Loucy (cell line): ENCODE data around the gene GSC.

Source experiments
- H2AFZ ChIP-seq: fragments of 200-600 bp; sonication (generic); 2 replicates; pipeline ENCODE4 v1.6.0; 2016; ENCODE audit warnings: antibody characterized with exemption, mild to moderate bottlenecking, low read length, moderate library complexity
- H3F3A ChIP-seq: fragments of 200-600 bp; 2 replicates; pipeline ENCODE4 v1.6.0; 2016; ENCODE audit warnings: antibody characterized with exemption, low read depth, mild to moderate bottlenecking
- H3K27me3 ChIP-seq: fragments of 200-600 bp; sonication (generic); 2 replicates; pipeline ENCODE4 v1.6.1; 2014; ENCODE audit warnings: low read length, mild to moderate bottlenecking; ENCODE audit not compliant: insufficient read depth, poor library complexity, severe bottlenecking
- H3K36me3 ChIP-seq: fragments of 200-600 bp; sonication (generic); 2 replicates; pipeline ENCODE4 v1.6.1; 2016; ENCODE audit warnings: low read length; ENCODE audit not compliant: insufficient read depth
- H3K4me1 ChIP-seq: fragments of 200-600 bp; sonication (generic); 2 replicates; pipeline ENCODE4 v1.5.1; 2014; ENCODE audit warnings: low read length, mild to moderate bottlenecking; ENCODE audit not compliant: insufficient read depth, poor library complexity, severe bottlenecking
- H3K4me2 ChIP-seq: fragments of 200-600 bp; sonication (generic); 2 replicates; pipeline ENCODE4 v1.6.0; 2014; ENCODE audit warnings: antibody characterized with exemption, low read length, low read depth, mild to moderate bottlenecking; ENCODE audit not compliant: poor library complexity, severe bottlenecking
- H3K4me3 ChIP-seq: fragments of 200-600 bp; sonication (generic); 2 replicates; pipeline ENCODE4 v1.5.1; 2014; ENCODE audit warnings: low read length, mild to moderate bottlenecking, mixed read lengths; ENCODE audit not compliant: poor library complexity, severe bottlenecking
- H3K79me2 ChIP-seq: fragments of 200-600 bp; sonication (generic); 2 replicates; pipeline ENCODE4 v1.6.1; 2014; ENCODE audit warnings: low read length; ENCODE audit not compliant: insufficient read depth
- H3K9ac ChIP-seq: fragments of 200-600 bp; sonication (generic); 2 replicates; pipeline ENCODE4 v1.6.0; 2014; ENCODE audit warnings: mild to moderate bottlenecking, low read depth, low read length, moderate library complexity; ENCODE audit not compliant: poor library complexity, severe bottlenecking
- H3K9me2 ChIP-seq: fragments of 200-600 bp; sonication (generic); replicated peaks from 2 replicates; pipeline ENCODE4 v1.6.1; 2016; ENCODE audit warnings: low read depth, low read length, mixed read lengths
- H3K9me3 ChIP-seq: fragments of 200-600 bp; sonication (generic); 2 replicates; pipeline ENCODE4 v1.6.1; 2014; ENCODE audit warnings: mild to moderate bottlenecking, antibody characterized with exemption, low read length, low read depth; ENCODE audit not compliant: insufficient read depth
- H4K20me1 ChIP-seq: fragments of 200-600 bp; sonication (generic); 2 replicates; pipeline ENCODE4 v1.6.0; 2014; ENCODE audit warnings: antibody characterized with exemption, low read length, mild to moderate bottlenecking; ENCODE audit not compliant: insufficient read depth, poor library complexity, severe bottlenecking
- EZH2phosphoT487 ChIP-seq: fragments of 200-600 bp; IDR thresholded peaks from 2 replicates; pipeline ENCODE4 v1.6.1; 2018; ENCODE audit warnings: antibody characterized with exemption, mild to moderate bottlenecking, moderate library complexity, borderline replicate concordance
- TF ChIP-seq, protein P1 (sequence below): fragments of 200-600 bp; sonication (generic); conservative IDR thresholded peaks from 2 replicates; pipeline ENCODE4 v1.5.1; 2014; ENCODE audit warnings: mild to moderate bottlenecking, antibody characterized with exemption, low read length

The GSC gene

GRCh38 chr14:94787655-94788054 lies 17.7 kb upstream of the GSC start:
- no peaks in the 10 kb centered on the region for H3K4me1 ChIP-seq
- H3K4me3 ChIP-seq = no peak overlapping the region
- no peaks in the 10 kb centered on the region for H3F3A ChIP-seq
- TF ChIP-seq, protein P1, sequence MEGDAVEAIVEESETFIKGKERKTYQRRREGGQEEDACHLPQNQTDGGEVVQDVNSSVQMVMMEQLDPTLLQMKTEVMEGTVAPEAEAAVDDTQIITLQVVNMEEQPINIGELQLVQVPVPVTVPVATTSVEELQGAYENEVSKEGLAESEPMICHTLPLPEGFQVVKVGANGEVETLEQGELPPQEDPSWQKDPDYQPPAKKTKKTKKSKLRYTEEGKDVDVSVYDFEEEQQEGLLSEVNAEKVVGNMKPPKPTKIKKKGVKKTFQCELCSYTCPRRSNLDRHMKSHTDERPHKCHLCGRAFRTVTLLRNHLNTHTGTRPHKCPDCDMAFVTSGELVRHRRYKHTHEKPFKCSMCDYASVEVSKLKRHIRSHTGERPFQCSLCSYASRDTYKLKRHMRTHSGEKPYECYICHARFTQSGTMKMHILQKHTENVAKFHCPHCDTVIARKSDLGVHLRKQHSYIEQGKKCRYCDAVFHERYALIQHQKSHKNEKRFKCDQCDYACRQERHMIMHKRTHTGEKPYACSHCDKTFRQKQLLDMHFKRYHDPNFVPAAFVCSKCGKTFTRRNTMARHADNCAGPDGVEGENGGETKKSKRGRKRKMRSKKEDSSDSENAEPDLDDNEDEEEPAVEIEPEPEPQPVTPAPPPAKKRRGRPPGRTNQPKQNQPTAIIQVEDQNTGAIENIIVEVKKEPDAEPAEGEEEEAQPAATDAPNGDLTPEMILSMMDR = no peak
- no peak for TF ChIP-seq EZH2phosphoT487
- H3K9me2 ChIP-seq = no peaks in the 10 kb centered on the region
- H3K27me3 ChIP-seq = no peaks in the 10 kb centered on the region
- no peaks in the 10 kb centered on the region for H4K20me1 ChIP-seq
- no peak overlapping the region for H2AFZ ChIP-seq
- H3K9me3 ChIP-seq = no peaks in the 10 kb centered on the region
- H3K79me2 ChIP-seq = no peaks in the 10 kb centered on the region
- no peak overlapping the region for H3K9ac ChIP-seq
- no peak overlapping the region for H3K4me2 ChIP-seq
- no peaks in the 10 kb centered on the region for H3K36me3 ChIP-seq

- Histone ChIP-seq H3K27me3 (no peaks in the 10 kb centered on the region), H3F3A (no peaks in the 10 kb centered on the region), H3K36me3 (no peaks in the 10 kb centered on the region), H3K4me2 (no peak overlapping the region), H3K9me2 (no peaks in the 10 kb centered on the region), H2AFZ (no peak overlapping the region), H3K79me2 (no peaks in the 10 kb centered on the region), H3K9ac (no peak overlapping the region), H3K4me3 (no peak overlapping the region), H3K9me3 (no peaks in the 10 kb centered on the region), H4K20me1 (no peaks in the 10 kb centered on the region), H3K4me1 (no peaks in the 10 kb centered on the region)
- TF ChIP-seq, protein P1 = no peak
- no peak for TF ChIP-seq EZH2phosphoT487
Measured at GRCh38 chr14:94787092-94787491, 17.2 kb upstream of the GSC start.

DNA sequence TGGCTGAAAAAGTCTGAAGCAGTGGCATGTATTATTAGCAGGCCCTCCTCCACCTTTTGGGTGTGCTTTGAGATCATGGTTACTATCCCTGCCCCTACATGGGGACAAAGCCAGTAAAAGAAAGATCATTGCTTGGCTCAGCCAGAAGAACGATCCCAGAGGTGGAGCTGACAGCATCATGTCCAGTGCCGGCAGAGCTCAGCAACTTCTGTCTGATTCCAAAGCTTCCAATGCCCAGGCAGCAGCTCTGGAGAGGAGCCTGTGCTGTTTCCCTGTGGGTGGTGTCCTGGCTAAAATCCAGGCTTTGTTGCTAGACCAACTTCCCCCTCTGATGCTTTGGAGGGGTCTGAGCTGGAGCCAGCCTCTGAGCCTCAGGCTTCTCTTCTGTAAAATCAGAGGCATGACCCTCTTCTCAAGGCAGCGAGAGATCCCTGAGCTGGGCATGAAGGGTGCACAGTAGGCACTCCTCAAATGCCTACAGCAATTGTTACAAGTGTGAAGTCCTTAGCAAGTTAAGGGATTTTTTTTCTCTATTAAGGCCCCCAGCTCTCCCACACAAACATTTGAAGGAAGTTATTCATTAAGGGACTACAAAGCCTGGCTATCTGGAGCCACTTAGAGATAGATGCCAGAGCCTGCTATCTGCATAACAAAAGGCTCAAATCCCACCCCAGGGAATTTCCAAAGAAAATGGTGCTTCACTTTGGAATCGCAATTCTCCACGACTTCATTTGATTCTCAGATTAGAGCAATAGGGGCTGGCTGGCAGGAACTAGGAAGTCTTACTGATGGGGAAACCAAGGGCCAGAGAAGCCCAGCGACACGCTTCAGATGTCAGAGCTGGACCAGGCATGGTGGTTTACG lies 10.9 kb upstream of the GSC start:
- H3K4me3 ChIP-seq = no peak overlapping the region
- TF ChIP-seq, protein P1 = no peak
- TF ChIP-seq EZH2phosphoT487 = no peak
- no peaks in the 10 kb centered on the region for H3K4me1 ChIP-seq
- no peaks in the 10 kb centered on the region for H3K36me3 ChIP-seq
- no peaks in the 10 kb centered on the region for H4K20me1 ChIP-seq
- no peak overlapping the region for H2AFZ ChIP-seq
- no peaks in the 10 kb centered on the region for H3K79me2 ChIP-seq
- H3K9me2 ChIP-seq = no peaks in the 10 kb centered on the region
- no peaks in the 10 kb centered on the region for H3K27me3 ChIP-seq
- no peak overlapping the region for H3K9ac ChIP-seq
- H3K9me3 ChIP-seq = no peaks in the 10 kb centered on the region
- H3F3A ChIP-seq = no peaks in the 10 kb centered on the region
- H3K4me2 ChIP-seq = no peak overlapping the region
